UCSD-AML1 (cell line): ENCODE results near the gene SAFB.

Experiments
- DNase-seq: peaks from one replicate; lab custom pipeline; 2025; ENCODE audit not compliant: unreplicated experiment; lab: John Stamatoyannopoulos, UW

Gene SAFB

DNA sequence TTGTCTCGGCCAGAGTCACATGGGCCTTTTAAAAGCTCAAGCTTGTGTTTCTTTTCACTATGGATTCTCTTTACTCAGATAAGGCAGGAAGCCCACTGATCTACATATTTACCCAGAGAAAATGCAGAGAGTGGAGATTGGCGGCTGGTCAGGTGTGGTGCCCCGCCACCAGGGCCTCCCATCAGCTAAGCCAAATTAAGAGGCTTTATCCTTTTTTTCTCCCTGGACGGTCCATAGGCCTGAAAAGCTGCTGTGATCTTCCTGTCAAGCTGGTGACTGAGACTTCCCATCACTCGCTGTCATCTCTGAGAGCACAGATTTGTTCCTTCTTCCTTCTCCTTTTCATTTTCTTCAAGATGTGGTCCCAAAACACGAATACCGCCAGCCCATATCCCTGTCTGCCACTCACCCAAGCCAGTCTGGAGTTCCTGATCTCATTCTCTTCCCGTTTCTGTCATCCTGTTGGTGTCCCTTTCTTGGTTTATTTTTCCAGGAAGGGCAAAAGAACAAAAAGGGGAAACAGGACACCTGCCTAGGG, 1.9 kb downstream of the SAFB start:
- DNase-seq, result no peak

DNA sequence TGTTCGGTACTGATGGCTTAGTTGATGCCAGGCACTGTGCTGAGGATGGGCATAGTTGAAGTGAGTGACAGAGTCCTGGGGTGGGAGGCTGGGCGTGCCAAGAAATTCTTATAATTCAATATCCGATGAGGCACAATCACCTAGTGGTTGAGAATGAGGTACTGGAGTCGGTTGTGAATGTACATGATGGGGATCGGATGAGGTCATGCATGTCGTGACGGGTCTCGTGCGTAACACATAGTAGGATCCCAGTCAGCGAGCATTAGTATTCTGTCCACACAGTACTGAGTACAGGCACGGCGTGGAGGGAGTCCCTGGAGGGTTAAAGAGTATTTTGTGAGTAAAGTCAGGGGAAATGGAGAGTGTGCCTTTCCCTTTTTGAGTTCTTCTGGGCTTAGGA, 2.8 kb downstream of the SAFB start:
- DNase-seq, result no peak

DNA sequence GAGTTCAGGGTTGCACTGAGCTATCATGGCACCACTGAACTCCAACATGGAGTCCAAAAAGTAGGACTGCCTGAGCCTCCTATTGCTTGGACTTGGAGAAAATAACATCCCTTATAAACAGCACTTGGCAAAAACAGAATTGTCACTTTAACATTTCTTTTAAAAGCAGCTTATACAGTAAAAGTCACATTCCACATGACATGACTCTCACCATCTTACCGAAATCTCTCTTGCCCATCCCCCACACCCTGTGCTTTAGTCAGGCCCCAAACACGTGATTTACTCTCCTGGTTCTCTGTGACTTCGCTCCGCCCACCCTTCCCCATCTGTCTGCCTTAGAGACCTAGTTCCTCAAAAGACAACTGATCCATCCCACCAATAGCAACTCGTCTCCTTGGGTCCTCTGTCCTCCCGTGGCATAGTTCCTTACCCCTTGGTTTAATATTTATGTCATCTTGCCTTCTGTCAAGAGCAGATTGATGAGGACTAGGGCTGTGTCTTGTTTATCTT, 4.6 kb downstream of the SAFB start:
- peak; percentile 52 for DNase-seq

DNA sequence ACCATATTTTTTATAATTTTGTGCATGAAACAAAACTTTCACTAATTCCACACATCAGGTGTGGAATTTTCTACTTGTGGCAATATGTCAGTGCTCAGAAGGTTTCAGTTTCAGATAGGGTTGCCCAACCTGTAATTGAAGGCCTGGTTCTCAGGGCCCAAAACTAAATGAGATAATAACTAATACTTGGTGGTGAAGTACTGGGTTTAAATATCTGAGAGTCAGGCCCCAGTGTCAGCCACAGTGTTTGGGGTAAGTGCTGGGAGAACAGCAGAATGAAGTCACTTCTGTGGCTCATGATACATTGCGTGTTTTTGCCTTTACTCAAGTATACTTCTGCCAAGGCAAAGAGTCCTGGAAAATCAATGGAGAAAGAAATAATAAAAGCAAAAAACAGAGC, 5.6 kb downstream of the SAFB start:
- no peak for DNase-seq

DNA sequence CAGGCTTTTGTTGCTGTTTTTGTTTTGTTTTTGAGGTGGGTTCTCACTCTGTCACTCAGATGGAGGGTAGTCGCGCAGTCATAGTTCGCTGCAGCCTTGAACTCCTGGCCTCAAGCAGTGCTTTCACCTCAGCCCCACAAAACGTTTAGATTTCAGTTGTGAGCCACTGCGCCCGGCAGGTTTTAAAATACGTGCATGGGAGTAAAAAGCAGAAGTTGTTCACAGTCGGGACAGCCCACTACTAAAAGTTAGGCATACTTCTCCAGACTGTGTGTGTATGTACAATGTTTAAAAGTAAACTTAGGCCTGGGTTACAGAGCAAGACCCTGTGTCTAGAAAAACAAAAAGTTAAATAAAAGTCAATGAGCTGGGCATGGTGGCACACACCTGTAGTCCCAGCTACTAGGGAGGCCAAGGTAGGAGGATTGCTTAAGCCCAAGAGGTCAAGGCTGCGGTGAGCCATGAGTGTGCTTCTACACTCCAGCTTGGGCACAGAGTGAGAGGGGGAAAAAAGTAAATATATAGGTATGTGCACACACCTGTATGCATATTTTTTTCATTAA, 6.1 kb downstream of the SAFB start:
- peak; percentile 17 for DNase-seq

DNA sequence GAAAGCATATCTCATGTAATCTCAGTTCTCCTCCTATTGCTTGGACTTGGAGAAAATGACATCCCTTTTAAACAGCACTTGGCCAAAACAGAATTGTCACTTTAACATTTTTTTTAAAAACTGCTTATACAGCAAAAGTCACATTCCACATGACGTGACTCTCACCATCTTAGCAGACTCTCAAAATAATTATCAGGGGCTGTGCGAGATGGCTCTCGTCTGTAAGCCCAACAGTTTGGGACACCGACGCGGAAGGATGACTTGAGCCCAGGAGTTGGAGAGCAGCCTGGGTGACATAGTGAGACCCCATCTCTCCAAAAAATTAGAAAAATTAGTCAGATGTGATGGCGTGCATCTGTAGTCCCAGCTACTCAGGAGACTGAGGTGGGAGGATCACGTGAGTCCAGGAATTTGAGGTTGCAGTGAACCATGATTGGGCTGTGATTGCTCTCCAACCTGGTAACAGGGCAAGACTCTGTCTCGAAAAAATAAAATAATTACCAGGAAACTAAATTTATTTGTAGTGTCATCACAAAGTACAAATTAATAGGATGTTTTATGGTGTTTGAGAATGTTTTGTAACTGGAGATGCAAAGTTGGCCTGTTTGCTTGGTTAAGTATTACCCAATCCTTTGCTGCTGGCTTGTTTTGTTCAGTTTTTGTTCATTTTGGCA, 8.8 kb downstream of the SAFB start:
- no peak for DNase-seq

DNA sequence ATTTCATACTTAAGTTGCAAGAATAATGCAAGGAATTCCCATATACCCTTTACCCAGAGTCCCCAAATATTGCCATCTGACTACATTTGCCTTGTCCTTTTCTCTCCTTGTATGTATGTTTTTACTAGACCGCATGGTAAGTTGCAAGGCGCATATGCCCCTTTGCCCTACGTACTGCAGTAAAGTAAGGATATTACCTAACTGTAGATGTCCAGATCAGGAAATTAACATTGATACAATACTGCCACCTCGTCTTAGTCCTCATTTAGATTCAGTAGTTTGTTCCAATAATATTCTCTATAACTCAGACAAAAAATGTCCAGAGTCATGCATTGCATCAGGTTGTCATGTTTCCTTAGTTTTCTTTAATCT, 9.3 kb downstream of the SAFB start:
- DNase-seq, result no peak

DNA sequence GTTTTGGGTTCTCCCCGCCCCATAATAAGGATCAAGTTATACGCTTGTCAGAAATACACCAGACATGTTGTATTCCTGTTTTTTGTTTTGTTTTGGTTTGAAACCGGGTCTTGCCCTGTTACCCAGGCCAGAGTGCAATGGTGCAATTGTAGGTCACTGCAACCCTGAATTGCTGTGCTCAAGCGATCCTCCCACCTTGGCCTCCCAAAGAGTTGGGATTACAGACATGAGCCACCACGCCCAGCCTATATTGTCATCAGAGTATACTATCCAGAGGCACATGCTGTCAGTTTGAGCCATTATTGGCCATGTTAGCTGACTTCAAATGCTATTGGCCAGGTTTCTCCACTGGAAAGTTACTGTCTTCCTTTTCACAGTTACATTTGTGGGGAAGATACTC, 9.8 kb downstream of the SAFB start:
- DNase-seq, result no peak

DNA sequence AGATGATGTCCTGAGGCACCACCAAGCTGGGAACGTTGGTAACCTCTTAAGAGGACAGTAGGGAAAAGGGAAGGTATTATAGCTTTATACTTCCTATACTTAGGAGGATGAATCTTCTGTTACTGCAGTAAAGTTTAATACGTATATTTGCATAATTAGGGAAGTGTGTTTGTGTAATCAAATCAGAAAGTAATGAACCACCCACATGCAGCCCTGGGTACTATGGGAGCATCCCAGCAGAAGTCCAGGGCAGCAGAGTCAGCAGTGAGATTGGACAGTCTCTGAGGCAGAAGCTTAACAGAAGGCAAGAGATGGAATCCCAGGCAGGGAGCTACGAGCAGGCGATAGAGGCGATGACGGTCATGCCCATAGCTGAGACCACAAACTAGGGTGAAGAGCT, 12.5 kb downstream of the SAFB start:
- no peak for DNase-seq

DNA sequence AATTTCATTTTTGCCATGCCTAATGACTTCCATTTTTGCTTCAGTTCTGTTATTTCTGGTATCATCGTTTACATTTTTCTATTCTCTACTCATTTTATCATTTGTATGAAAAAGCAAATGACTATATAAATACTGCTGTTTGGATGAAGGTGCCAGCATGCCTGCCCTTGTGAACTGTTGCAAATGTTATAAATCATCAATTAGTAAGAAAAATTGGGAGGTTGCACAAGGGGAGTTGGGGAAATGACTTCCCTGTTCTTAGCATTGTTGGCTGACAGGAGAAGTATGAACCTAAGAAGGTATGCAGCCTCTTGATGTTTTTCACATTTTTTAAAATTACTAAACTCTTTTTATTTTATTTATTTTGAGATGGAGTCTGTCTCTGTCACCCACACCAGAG, 15.1 kb downstream of the SAFB start:
- DNase-seq, result no peak

DNA sequence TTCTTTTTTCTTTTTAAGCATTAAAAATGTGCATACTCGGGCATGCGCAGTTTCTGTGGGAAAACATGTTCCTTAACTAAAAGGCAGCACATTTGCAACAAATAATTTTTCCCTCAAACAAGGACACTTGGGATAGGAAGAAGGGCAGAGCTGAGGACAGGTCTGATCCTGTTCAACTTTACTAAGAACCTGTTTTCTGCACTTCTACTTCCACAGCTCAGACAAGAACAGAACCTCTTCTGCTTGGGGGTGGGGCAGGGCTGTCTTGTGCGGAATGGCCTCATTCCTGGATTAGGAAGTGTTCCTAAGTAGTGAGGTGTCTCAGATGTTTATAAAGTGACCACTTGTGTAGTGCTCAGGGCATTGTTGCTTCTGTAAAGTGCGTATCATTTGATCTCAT, 18.3 kb downstream of the SAFB start:
- no peak for DNase-seq

DNA sequence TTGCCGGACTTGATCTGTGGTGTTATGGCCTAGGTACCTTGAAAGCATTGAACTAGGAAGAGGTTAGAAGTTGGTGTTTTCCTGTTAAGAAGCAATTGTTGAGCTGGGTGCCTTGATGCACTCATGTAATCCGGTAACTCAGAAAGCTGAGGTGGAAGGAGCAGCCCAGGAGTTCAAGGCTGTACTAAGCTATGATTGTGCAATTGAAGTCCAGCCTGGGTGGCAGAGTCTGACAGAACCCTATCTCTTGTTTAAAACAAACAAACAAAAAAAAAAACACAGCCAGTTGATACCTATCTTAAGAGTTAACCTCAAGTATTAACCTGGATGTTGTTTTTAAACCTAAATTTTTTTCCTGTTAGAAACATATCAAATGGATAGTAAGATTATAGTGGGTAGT, 19.3 kb downstream of the SAFB start:
- no peak for DNase-seq

DNA sequence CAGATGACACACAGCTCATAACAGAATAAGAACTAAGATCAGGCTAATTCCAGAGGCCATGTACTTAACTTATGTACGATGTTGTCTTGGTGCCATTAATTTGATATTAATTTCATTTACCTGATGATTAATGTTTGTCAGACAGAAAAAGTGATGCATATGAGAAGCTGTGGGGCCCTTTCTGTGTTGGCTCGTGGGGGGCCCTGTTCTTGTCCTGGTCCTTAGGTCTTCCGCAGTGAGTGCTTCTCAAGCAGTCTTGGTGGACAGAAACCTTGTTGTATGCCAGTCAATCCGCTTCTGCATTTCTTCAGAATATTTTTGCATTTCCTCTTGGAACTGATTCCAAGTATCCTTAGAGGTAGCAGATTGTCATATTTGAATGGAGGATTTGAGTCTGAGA, 20.2 kb downstream of the SAFB start:
- no peak for DNase-seq

DNA sequence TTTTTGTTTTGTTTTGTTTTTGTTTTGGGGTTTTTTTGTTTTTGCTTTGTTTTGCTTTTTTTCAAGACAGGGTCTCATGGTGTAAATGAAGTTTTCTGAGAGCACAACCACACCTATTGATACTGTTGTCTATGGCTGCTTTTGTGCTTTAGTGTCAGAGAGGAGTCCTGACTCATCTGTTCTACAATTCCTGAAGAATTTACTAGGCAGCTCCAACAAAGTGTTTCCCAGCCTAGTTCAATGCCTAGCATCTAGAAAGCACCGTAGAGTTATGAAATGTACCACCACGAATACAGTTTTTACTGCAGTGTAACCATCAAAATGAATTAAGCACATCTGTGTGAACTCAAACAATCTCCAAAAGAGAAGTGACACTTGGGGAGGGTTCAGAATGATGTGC, 21.2 kb downstream of the SAFB start:
- no peak for DNase-seq

DNA sequence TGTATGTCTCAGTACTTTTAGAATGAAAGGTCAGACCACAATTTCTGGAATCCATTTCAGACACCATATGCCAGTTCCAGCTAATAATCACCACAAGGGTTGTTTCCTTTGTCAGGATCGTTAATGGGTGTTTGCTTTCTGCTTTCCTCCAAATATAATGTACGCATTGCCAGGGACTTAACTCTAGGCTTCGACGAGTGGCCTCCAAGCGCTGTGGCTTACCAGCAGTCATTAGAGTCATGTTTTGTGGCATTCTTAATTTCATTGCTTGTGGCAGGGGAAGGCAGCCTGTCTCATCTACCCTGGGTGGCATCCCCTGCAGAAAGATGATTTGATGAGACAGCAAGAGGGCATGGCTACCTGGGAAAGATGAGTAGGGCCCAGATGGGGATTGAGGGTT, 22.5 kb downstream of the SAFB start:
- DNase-seq, result no peak

DNA sequence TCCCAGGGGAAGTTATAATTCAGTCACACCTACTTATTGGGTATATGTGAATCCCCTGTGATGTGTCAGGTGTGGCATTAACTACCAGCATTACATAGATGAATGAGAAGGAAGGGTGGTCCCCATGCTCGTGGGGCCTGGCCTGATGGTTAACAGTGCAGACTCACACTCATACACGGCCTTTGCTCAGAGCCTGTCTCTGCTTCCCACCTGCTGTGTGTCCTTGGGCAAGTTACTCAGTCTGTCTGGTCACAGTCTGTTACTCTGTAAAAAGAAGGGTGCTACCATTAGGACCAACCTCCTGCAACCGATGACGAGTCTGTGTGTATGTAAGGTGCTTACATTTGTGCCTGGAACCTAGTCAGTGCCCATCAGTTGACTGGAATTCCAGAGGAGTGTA, 23.8 kb downstream of the SAFB start:
- DNase-seq, result no peak

DNA sequence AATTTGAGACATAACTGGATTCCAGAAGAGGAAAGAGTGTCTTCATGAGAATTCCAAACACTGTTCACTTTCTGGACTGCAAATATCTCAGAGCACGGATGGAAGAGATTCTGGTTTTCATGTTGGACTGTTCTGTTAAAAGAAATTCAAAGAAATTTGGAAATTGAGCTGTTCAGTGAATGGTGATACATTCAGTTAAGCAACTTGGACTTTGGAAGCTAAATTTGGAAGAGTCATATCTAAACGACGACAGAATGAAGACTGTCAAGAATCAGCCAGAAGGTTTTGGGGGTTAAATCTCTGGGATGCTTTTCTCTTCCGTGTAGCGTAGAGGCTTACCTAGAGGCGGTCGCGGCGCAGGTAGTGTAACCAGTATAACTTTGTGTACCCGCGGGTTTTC, 25.6 kb downstream of the SAFB start:
- DNase-seq, result no peak

DNA sequence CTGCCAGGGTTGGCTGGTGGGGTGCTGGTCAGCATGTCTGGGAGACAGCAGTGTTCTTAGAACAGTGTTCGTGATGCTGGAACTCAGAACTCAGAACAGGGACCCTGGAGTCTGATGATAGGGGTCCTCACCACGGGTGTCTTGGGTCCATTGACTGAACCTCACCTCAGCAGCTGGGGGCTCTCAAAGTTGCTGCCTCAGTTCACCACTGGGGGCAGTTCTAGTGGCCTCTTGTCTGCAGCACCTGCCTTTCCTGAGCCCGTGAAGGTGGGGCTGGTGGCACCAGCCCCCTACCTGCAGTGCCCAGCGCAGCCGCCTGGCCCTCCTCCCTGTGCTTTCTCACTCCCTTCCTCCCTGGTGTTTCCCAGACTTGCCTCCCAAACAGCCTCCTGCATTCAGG, 28.5 kb downstream of the SAFB start:
- DNase-seq, result no peak

DNA sequence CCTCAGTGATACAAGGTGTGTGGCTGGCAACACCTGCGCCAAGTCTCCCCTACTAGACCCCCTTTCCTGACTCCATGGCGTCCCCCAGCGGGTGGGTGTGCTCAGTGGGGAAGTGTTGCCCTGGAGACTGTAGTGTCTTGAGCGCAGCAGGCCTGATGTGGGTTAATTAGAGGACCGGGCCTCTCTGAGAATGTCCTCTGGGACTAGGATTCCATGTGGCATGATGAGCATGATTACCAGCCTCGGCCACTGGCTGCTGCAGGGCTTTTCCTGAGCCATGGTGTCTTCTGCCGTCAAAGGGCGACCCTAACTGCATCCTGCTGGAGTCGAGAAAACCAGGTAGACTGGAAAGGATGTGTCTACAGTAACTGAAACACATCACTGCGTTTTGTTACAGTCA, 29.4 kb downstream of the SAFB start:
- DNase-seq, result no peak

DNA sequence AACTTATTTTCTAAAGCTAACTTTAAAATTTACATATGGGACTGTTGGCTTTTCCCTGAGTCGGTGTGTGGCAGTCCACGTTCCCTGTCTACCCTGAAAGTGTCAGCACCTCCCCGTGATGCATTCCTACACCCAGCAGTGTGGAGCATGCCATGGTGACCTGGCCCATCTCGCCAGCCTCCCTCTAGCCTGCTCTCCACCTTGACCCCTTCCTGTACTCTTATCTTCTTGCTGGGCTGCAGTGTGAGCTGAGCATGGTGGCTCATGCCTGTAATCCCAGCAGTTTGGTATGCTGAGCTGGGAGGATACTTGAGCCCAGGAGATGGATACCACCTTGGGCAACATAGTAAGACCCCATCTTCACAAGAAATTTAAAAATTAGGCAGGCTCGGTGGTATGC, 32.0 kb downstream of the SAFB start:
- DNase-seq, result no peak

DNA sequence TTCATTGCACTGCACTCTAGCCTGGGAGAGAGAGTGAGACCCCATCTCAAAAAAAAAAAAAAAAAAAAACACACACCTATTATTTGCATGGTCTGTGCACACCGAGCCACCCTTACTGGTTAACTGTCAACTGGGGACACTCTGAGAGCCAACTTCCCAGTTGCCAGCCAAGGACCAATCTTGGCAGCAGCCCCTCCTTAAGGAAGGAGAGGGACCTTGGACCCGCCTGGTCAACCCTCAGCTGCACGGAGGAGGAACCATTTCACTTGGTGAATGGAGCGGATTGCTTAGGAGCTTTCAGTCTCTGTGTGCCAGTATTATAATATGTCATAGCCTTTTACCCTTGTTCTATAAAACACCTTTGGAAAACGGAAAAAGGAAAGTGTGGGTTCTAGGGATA, 32.5 kb downstream of the SAFB start:
- DNase-seq, result no peak

DNA sequence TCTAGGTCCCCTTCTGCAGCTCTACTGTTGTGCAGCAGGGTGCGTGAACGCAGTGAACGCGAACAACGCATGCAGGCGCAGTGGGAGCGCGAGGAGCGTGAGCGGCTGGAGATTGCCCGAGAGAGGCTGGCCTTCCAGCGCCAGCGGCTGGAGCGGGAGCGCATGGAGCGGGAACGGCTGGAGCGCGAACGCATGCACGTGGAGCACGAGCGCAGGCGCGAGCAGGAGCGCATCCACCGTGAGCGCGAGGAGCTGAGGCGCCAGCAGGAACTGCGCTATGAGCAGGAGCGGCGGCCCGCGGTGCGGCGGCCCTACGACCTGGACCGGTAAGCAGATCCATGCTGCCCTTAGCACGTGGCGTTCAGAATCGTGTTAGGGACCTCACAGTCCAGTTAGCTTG, 38.6 kb downstream of the SAFB start:
- no peak for DNase-seq

DNA sequence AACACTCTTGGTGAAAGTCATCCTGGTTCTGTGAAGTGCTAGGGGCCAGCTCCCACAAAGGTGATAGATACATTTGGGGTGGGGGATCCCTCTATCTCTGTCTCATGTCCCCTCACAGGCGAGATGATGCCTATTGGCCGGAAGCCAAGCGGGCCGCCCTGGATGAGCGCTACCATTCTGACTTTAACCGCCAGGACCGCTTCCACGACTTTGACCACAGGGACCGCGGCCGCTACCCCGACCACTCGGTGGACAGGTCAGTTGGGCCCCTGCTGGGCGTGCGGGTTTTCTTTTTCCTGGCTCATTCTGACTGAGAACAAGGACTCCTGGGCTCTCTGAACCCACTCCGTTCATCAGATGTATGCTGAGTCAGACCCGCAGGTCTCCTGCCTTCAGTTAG, 41.0 kb downstream of the SAFB start:
- no peak for DNase-seq
